Liver (tissue), 9 donors: ENCODE results near the gene TRPV4. TPM values are rescaled to one million over a fixed set of nuclear protein-coding genes. Genes with fewer than 3 reads are reported as not detected.

Source experiments
- DNase-seq: peaks from one replicate; pipeline ENCODE4 v3.0.0-alpha.2; 2017; ENCODE audit warnings: low spot score
- H3K27ac ChIP-seq, 2 donors: one replicate each; pipeline ENCODE4 v1.7.0; 2013; ENCODE audit warnings: inconsistent platforms in 2 of 2, low read length in 2 of 2, control low read depth in 1 of 2, low read depth in 1 of 2, mild to moderate bottlenecking in 1 of 2
- H3K27me3 ChIP-seq, 4 donors: one replicate each; pipeline versions ENCODE4 v1.6.1 to v1.7.0; 2013; ENCODE audit warnings: low read length in 3 of 4, inconsistent platforms in 1 of 4, mild to moderate bottlenecking in 1 of 4, moderate library complexity in 1 of 4; ENCODE audit not compliant: control insufficient read depth in 4 of 4, insufficient read depth in 4 of 4
- H3K36me3 ChIP-seq, 4 donors: one replicate each; pipeline versions ENCODE4 v1.6.1 to v1.7.0; 2013; ENCODE audit warnings: low read length in 3 of 4, mild to moderate bottlenecking in 3 of 4, low read depth in 1 of 4, moderate library complexity in 1 of 4; ENCODE audit not compliant: control insufficient read depth in 4 of 4, insufficient read depth in 3 of 4
- H3K4me1 ChIP-seq, 4 donors: one replicate each; pipeline versions ENCODE4 v1.6.1 to v1.7.0; 2013; ENCODE audit warnings: low read length in 3 of 4, mild to moderate bottlenecking in 3 of 4, moderate library complexity in 1 of 4; ENCODE audit not compliant: control insufficient read depth in 4 of 4, insufficient read depth in 4 of 4
- H3K4me3 ChIP-seq, 3 donors: one replicate each; pipeline versions ENCODE4 v1.6.1 to v1.7.0; 2013; ENCODE audit warnings: low read length in 3 of 3, control low read depth in 1 of 3, low read depth in 1 of 3, mild to moderate bottlenecking in 1 of 3
- H3K9ac ChIP-seq, 2 donors: one replicate each; pipeline ENCODE4 v1.7.0; 2013; ENCODE audit warnings: low read length in 2 of 2, mild to moderate bottlenecking in 2 of 2, moderate library complexity in 2 of 2, control low read depth in 1 of 2, low read depth in 1 of 2
- H3K9me3 ChIP-seq, 4 donors: one replicate each; pipeline versions ENCODE4 v1.6.1 to v1.7.0; 2013; ENCODE audit warnings: low read length in 3 of 4; ENCODE audit not compliant: control insufficient read depth in 4 of 4
- CTCF ChIP-seq: fragments of 150-350 bp; IDR thresholded peaks from 2 replicates; pipeline ENCODE4 v1.5.1; 2017; ENCODE audit warnings: improper control_type of control experiment, low read depth, low read length; ENCODE audit not compliant: missing input control
- EGR1 ChIP-seq, 2 donors: IDR thresholded peaks; 2 replicates each; pipeline ENCODE4 v1.6.1; 2016 to 2018; ENCODE audit warnings: antibody characterized with exemption in 2 of 2, low read depth in 2 of 2
- FOXA1 ChIP-seq: IDR thresholded peaks from 2 replicates; pipeline ENCODE4 v1.6.1; 2016; ENCODE audit warnings: antibody characterized with exemption
- FOXA2 ChIP-seq: IDR thresholded peaks from 2 replicates; pipeline ENCODE4 v1.6.1; 2016; ENCODE audit warnings: antibody characterized with exemption
- GABPA ChIP-seq, 2 donors: IDR thresholded peaks in 1 of 2; conservative IDR thresholded peaks in 1 of 2; 2 replicates each; pipeline ENCODE4 v1.6.1; 2016; ENCODE audit warnings: antibody characterized with exemption in 2 of 2, mild to moderate bottlenecking in 1 of 2, moderate library complexity in 1 of 2
- HNF4A ChIP-seq, 2 donors: conservative IDR thresholded peaks; 2 replicates each; pipeline ENCODE4 v1.6.1; 2016; ENCODE audit warnings: antibody characterized with exemption in 2 of 2, mild to moderate bottlenecking in 2 of 2
- HNF4G ChIP-seq: IDR thresholded peaks from 2 replicates; pipeline ENCODE4 v1.6.1; 2016; ENCODE audit warnings: antibody characterized with exemption
- JUND ChIP-seq, 2 donors: IDR thresholded peaks; 2 replicates each; pipeline ENCODE4 v1.6.1; 2016; ENCODE audit warnings: antibody characterized with exemption in 2 of 2
- NR2F2 ChIP-seq: IDR thresholded peaks from 2 replicates; pipeline ENCODE4 v1.6.1; 2016; ENCODE audit warnings: antibody characterized with exemption
- RAD21 ChIP-seq, 2 donors: IDR thresholded peaks; 2 replicates each; pipeline ENCODE4 v1.6.1; 2016; ENCODE audit warnings: antibody characterized with exemption in 2 of 2, mild to moderate bottlenecking in 2 of 2
- RXRA ChIP-seq, 2 donors: IDR thresholded peaks; 2 replicates each; pipeline ENCODE4 v1.6.1; 2017 to 2018; ENCODE audit warnings: antibody characterized with exemption in 2 of 2, mild to moderate bottlenecking in 1 of 2
- SP1 ChIP-seq: IDR thresholded peaks from 2 replicates; pipeline ENCODE4 v1.6.1; 2018; ENCODE audit warnings: antibody characterized with exemption, mild to moderate bottlenecking
- TAF1 ChIP-seq: conservative IDR thresholded peaks from 2 replicates; pipeline ENCODE4 v1.6.1; 2016; ENCODE audit warnings: antibody characterized with exemption, mild to moderate bottlenecking
- YY1 ChIP-seq: IDR thresholded peaks from 2 replicates; pipeline ENCODE4 v1.6.1; 2016; ENCODE audit warnings: antibody characterized with exemption, mild to moderate bottlenecking
- ZBTB33 ChIP-seq: IDR thresholded peaks from 2 replicates; pipeline ENCODE4 v1.6.1; 2016; ENCODE audit warnings: antibody characterized with exemption
- WGBS: extraction: QIAGEN DNeasy Blood & Tissue Kit; methylation state at CpG from one replicate; pipeline ENCODE4 v1.1.7; 2013; 5-methylcytosine and 5-hydroxymethylcytosine counted together
- polyA plus RNA-seq, 2 donors: library from polyadenylated mRNA; stranded (reverse) in 1 of 2; unstranded in 1 of 2; fragments of 200-250 nt in 1 of 2; fragments of >200 nt in 1 of 2; fragmentation: Nextera tagmentation in 1 of 2; extraction: Ambion mirVana in 1 of 2; gene quantifications; one replicate each; pipeline versions ENCODE4 v1.2.1 to v1.2.3, GENCODE V29; 2013 to 2015
- total RNA-seq, 2 donors: library from RNA; depleted of rRNA; stranded (reverse); fragments of >200 nt; gene quantifications; one replicate each; pipeline ENCODE4 v1.2.3, GENCODE V29; 2014
- TF ChIP-seq, protein P1 (sequence below): IDR thresholded peaks from 2 replicates; pipeline ENCODE4 v1.6.1; 2016; ENCODE audit warnings: antibody characterized with exemption
- TF ChIP-seq, protein P2 (sequence below): IDR thresholded peaks from 2 replicates; pipeline ENCODE4 v1.6.1; 2016; ENCODE audit warnings: antibody characterized with exemption
- TF ChIP-seq, protein P3 (sequence below): IDR thresholded peaks from 2 replicates; pipeline ENCODE4 v1.6.1; 2016; ENCODE audit warnings: antibody characterized with exemption, mild to moderate bottlenecking
- donor health status: healthy.
- donor health status: healthy.
- donor health status: healthy.
- donor health status: healthy.
- donor health status: healthy.

TRPV4 gene
- total and polyA plus RNA-seq, 4 donors, result 1.3 to 9.6 (median 3.9) TPM

GRCh38 chr12:109783965-109784244 lies 49.3 kb downstream of the TRPV4 start:
- no peaks in the 10 kb centered on the region for H3K9me3 ChIP-seq
- H3K4me1 ChIP-seq, result no peaks in the 10 kb centered on the region
- H3K4me3 ChIP-seq, result no peak overlapping the region
- no peak overlapping the region for H3K9ac ChIP-seq
- H3K27ac ChIP-seq, result no peak overlapping the region
- H3K36me3 ChIP-seq, result peaks cover 0 to 41% (median 9%) of the 10 kb centered on the region in 4 donors
- no peaks in the 10 kb centered on the region for H3K27me3 ChIP-seq
- no peak for TF ChIP-seq RXRA (IDR thresholded peaks at IDR 0.05)
- TF ChIP-seq, protein P1, sequence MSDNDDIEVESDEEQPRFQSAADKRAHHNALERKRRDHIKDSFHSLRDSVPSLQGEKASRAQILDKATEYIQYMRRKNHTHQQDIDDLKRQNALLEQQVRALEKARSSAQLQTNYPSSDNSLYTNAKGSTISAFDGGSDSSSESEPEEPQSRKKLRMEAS, result no peak
- no peak for TF ChIP-seq EGR1 (IDR thresholded peaks at IDR 0.05; ENCODE audit: low read depth in 2 of 2)
- no peak for TF ChIP-seq FOXA1
- no peak for TF ChIP-seq HNF4G
- no peak for TF ChIP-seq RAD21 (IDR thresholded peaks at IDR 0.05)
- no peak for TF ChIP-seq CTCF
- TF ChIP-seq HNF4A (conservative IDR thresholded peaks at IDR 0.05), result no peak
- TF ChIP-seq, protein P2, sequence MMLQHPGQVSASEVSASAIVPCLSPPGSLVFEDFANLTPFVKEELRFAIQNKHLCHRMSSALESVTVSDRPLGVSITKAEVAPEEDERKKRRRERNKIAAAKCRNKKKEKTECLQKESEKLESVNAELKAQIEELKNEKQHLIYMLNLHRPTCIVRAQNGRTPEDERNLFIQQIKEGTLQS, result no peak
- TF ChIP-seq ZBTB33, result no peak
- TF ChIP-seq NR2F2, result no peak
- no peak for TF ChIP-seq FOXA2
- TF ChIP-seq, protein P3, sequence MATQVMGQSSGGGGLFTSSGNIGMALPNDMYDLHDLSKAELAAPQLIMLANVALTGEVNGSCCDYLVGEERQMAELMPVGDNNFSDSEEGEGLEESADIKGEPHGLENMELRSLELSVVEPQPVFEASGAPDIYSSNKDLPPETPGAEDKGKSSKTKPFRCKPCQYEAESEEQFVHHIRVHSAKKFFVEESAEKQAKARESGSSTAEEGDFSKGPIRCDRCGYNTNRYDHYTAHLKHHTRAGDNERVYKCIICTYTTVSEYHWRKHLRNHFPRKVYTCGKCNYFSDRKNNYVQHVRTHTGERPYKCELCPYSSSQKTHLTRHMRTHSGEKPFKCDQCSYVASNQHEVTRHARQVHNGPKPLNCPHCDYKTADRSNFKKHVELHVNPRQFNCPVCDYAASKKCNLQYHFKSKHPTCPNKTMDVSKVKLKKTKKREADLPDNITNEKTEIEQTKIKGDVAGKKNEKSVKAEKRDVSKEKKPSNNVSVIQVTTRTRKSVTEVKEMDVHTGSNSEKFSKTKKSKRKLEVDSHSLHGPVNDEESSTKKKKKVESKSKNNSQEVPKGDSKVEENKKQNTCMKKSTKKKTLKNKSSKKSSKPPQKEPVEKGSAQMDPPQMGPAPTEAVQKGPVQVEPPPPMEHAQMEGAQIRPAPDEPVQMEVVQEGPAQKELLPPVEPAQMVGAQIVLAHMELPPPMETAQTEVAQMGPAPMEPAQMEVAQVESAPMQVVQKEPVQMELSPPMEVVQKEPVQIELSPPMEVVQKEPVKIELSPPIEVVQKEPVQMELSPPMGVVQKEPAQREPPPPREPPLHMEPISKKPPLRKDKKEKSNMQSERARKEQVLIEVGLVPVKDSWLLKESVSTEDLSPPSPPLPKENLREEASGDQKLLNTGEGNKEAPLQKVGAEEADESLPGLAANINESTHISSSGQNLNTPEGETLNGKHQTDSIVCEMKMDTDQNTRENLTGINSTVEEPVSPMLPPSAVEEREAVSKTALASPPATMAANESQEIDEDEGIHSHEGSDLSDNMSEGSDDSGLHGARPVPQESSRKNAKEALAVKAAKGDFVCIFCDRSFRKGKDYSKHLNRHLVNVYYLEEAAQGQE, result no peak
- no peak for TF ChIP-seq YY1
- no peak for TF ChIP-seq TAF1
- TF ChIP-seq SP1, result no peak
- no peak for TF ChIP-seq JUND (IDR thresholded peaks at IDR 0.05)
- TF ChIP-seq GABPA (IDR thresholded peaks at IDR 0.05 in 1 of 2, conservative IDR thresholded peaks at IDR 0.05 in 1 of 2), result no peak
- DNase-seq, result no peak
- 82% methylated on average over 8 of the region's 8 CpGs for WGBS
